Caco-2 (cell line): Measurements from ENCODE around the gene KPNA3. TPM values are rescaled to one million over a fixed set of nuclear protein-coding genes. Genes with fewer than 3 reads are reported as not detected.

ENCODE experiments used
- BruUV-seq: library from RNA; stranded (reverse); fragments of 400-500 nt; replicated peaks from 2 replicates; lab custom pipeline; 2021; lab: Mats Ljungman, UMichigan
- CTCF ChIA-PET: fragments of 300-600 bp; sonication (Branson Sonifier 250); formaldehyde crosslinking; loops from one replicate; lab custom pipeline; 2022; ENCODE audit warnings: antibody characterized with exemption; lab: Charles Lee
- POLR2A ChIA-PET: fragments of 300-600 bp; sonication (Branson Sonifier 250); formaldehyde crosslinking; loops from one replicate; lab custom pipeline; 2022; ENCODE audit warnings: antibody characterized with exemption; lab: Charles Lee
- DNase-seq, 2 experiments: peaks; one replicate each; pipeline versions ENCODE4 v3.0.0 to v3.0.0-alpha.2; 2020 to 2022
- H3K27me3 ChIP-seq: replicated peaks from 2 replicates; pipeline ENCODE4 v1.6.0; 2011; ENCODE audit warnings: low read length; ENCODE audit not compliant: control insufficient read depth, insufficient read depth
- H3K36me3 ChIP-seq: 2 replicates; pipeline ENCODE4 v1.5.1; 2011; ENCODE audit warnings: low read length; ENCODE audit not compliant: control insufficient read depth, insufficient read depth
- H3K4me1 ChIP-seq: fragments of 250-450 bp; sonication (Bioruptor Pico); 2 replicates; pipeline ENCODE4 v1.5.1; 2020; ENCODE audit warnings: mild to moderate bottlenecking
- H3K4me3 ChIP-seq: 2 replicates; pipeline ENCODE4 v1.5.1; 2011; ENCODE audit warnings: low read depth, mild to moderate bottlenecking, control low read depth, low read length
- H3K9me3 ChIP-seq: fragments of 250-450 bp; sonication (Bioruptor Pico); 2 replicates; pipeline ENCODE4 v1.5.1; 2020; ENCODE audit warnings: mild to moderate bottlenecking, moderate library complexity
- H3K27ac Mint-ChIP-seq: one replicate; pipeline ENCODE4 v1.8.0; 2022; ENCODE audit warnings: mixed read lengths; ENCODE audit not compliant: unreplicated experiment
- H3K27me3 Mint-ChIP-seq: one replicate; pipeline ENCODE4 v1.8.0; 2022; ENCODE audit warnings: mixed read lengths; ENCODE audit not compliant: insufficient read depth, unreplicated experiment
- H3K36me3 Mint-ChIP-seq: one replicate; pipeline ENCODE4 v1.8.0; 2022; ENCODE audit warnings: mild to moderate bottlenecking, mixed read lengths; ENCODE audit not compliant: insufficient read depth, unreplicated experiment
- H3K4me1 Mint-ChIP-seq: one replicate; pipeline ENCODE4 v1.8.0; 2022; ENCODE audit warnings: low read depth, mixed read lengths; ENCODE audit not compliant: unreplicated experiment
- H3K4me3 Mint-ChIP-seq: one replicate; pipeline ENCODE4 v1.8.0; 2022; ENCODE audit warnings: mild to moderate bottlenecking, moderate library complexity, mixed read lengths; ENCODE audit not compliant: unreplicated experiment
- H3K9me3 Mint-ChIP-seq: one replicate; pipeline ENCODE4 v1.8.0; 2022; ENCODE audit warnings: mixed read lengths; ENCODE audit not compliant: unreplicated experiment
- CTCF ChIP-seq, 2 experiments: fragments of 200-600 bp in 1 of 2; IDR thresholded peaks; 1 replicate in 1 of 2; 2 replicates in 1 of 2; pipeline versions ENCODE4 v1.5.1 to v1.8.0; 2011 to 2022; ENCODE audit warnings: antibody characterized with exemption in 1 of 2, control low read depth in 1 of 2, inconsistent platforms in 1 of 2, low read depth in 1 of 2, low read length in 1 of 2, mild to moderate bottlenecking in 1 of 2, moderate library complexity in 1 of 2; ENCODE audit not compliant: insufficient read depth in 1 of 2, severe bottlenecking in 1 of 2, unreplicated experiment in 1 of 2
- intact Hi-C: fragments of 100-400 bp; cut with micrococcal nuclease; formaldehyde crosslinking; loops from one replicate; pipeline ENCODE4 v1.10.0; 2022; ENCODE audit not compliant: unreplicated experiment
- total RNA-seq: library from RNA; stranded (reverse); gene quantifications from 2 replicates; pipeline ENCODE4 v1.2.3, GENCODE V29; 2022

The KPNA3 gene
- total RNA-seq, 1 experiment from 2014 or later = 81.9 TPM

GRCh38 chr13:49754146-49754545 lies 38.3 kb downstream of the KPNA3 start:
- no peak overlapping the region for H3K27ac Mint-ChIP-seq
- Histone ChIP-seq H3K9me3 (no peaks in the 10 kb centered on the region), H3K4me3 (no peak overlapping the region), H3K27me3 (no peaks in the 10 kb centered on the region), H3K36me3 (no peaks in the 10 kb centered on the region), H3K4me1 (no peaks in the 10 kb centered on the region)
- no peak for DNase-seq
- ChIA-PET CTCF (no interaction called here), POLR2A (no interaction called here)
- H3K4me1 Mint-ChIP-seq = peaks cover 6% of the 10 kb centered on the region
- intact Hi-C loops = no loop called here
- H3K36me3 Mint-ChIP-seq = peaks cover 26% of the 10 kb centered on the region
- no peaks in the 10 kb centered on the region for H3K27me3 Mint-ChIP-seq
- no peak for TF ChIP-seq CTCF (IDR thresholded peaks at IDR 0.05; ENCODE audit: insufficient read depth in 1 of 2, low read depth in 1 of 2, low read length in 1 of 2, severe bottlenecking in 1 of 2, unreplicated experiment in 1 of 2)
- H3K4me3 Mint-ChIP-seq = no peak overlapping the region
- no TSS peak for BruUV-seq
- H3K9me3 Mint-ChIP-seq = no peaks in the 10 kb centered on the region

GRCh38 chr13:49749848-49750247 lies 42.6 kb downstream of the KPNA3 start:
- ChIA-PET CTCF (no interaction called here), POLR2A (no interaction called here)
- H3K9me3 Mint-ChIP-seq = no peaks in the 10 kb centered on the region
- no peak for TF ChIP-seq CTCF (IDR thresholded peaks at IDR 0.05; ENCODE audit: insufficient read depth in 1 of 2, low read depth in 1 of 2, low read length in 1 of 2, severe bottlenecking in 1 of 2, unreplicated experiment in 1 of 2)
- H3K4me3 Mint-ChIP-seq = no peak overlapping the region
- no peak for DNase-seq
- no peaks in the 10 kb centered on the region for H3K27me3 ChIP-seq
- no peaks in the 10 kb centered on the region for H3K4me1 ChIP-seq
- intact Hi-C loops = no loop called here
- H3K9me3 ChIP-seq = no peaks in the 10 kb centered on the region
- peaks cover 33% of the 10 kb centered on the region for H3K36me3 Mint-ChIP-seq
- H3K4me1 Mint-ChIP-seq = no peaks in the 10 kb centered on the region
- H3K36me3 ChIP-seq = no peaks in the 10 kb centered on the region
- no TSS peak for BruUV-seq
- no peak overlapping the region for H3K27ac Mint-ChIP-seq
- H3K27me3 Mint-ChIP-seq = no peaks in the 10 kb centered on the region
- H3K4me3 ChIP-seq = no peak overlapping the region

GRCh38 chr13:49746111-49746510 lies 46.4 kb downstream of the KPNA3 start:
- Mint-ChIP-seq H3K27me3 (no peaks in the 10 kb centered on the region), H3K4me1 (peaks cover 8% of the 10 kb centered on the region), H3K4me3 (no peak overlapping the region), H3K36me3 (peaks cover 50% of the 10 kb centered on the region), H3K9me3 (no peaks in the 10 kb centered on the region), H3K27ac (no peak overlapping the region)
- H3K27me3 ChIP-seq = no peaks in the 10 kb centered on the region
- BruUV-seq = no TSS peak
- no peak overlapping the region for H3K4me3 ChIP-seq
- intact Hi-C loops = no loop called here
- no peaks in the 10 kb centered on the region for H3K36me3 ChIP-seq
- H3K9me3 ChIP-seq = no peaks in the 10 kb centered on the region
- H3K4me1 ChIP-seq = peaks cover 7% of the 10 kb centered on the region; the same call in 1 of the 2 replicates
- TF ChIP-seq CTCF (IDR thresholded peaks at IDR 0.05; ENCODE audit: insufficient read depth in 1 of 2, low read depth in 1 of 2, low read length in 1 of 2, severe bottlenecking in 1 of 2, unreplicated experiment in 1 of 2) = no peak
- CTCF ChIA-PET = no interaction called here
- no peak for DNase-seq
- POLR2A ChIA-PET = no interaction called here
